ENCODE results near the gene NHSL2.
A peak's percentile ranks its signal among the peaks of the same experiment; 100 is the strongest.

The NHSL2 gene

GRCh38 chrX:72142794-72143608 is 232.4 kb downstream of the NHSL2 start:
- no peak for DNase-seq (ENCODE audit: low read depth)
- no peak for TF ChIP-seq CTCF (IDR thresholded peaks at IDR 0.05; ENCODE audit: insufficient read depth, low read depth, low read length, missing control alignments)
- H3K4me3 ChIP-seq (ENCODE audit: low read depth, low read length), result no peak overlapping the region

- no peak overlapping the region for H3K4me3 ChIP-seq (ENCODE audit: low read depth, low read length)
- DNase-seq (ENCODE audit: low read depth), result no peak
- TF ChIP-seq CTCF (IDR thresholded peaks at IDR 0.05; ENCODE audit: insufficient read depth, low read depth, low read length, missing control alignments), result no peak
Measured at GRCh38 chrX:72143609-72143907, 232.9 kb downstream of the NHSL2 start.

GRCh38 chrX:72145181-72145580 is 234.5 kb downstream of the NHSL2 start:
- H3K4me3 ChIP-seq (ENCODE audit: low read depth, low read length), result no peak overlapping the region
- TF ChIP-seq CTCF (IDR thresholded peaks at IDR 0.05; ENCODE audit: insufficient read depth, low read depth, low read length, missing control alignments), result no peak
- DNase-seq (ENCODE audit: low read depth), result peak; percentile 22

- no peak for TF ChIP-seq CTCF (IDR thresholded peaks at IDR 0.05; ENCODE audit: insufficient read depth, low read depth, low read length, missing control alignments)
- no peak overlapping the region for H3K4me3 ChIP-seq (ENCODE audit: low read depth, low read length)
- no peak for DNase-seq (ENCODE audit: low read depth)
Measured at GRCh38 chrX:72146527-72146926, 235.9 kb downstream of the NHSL2 start.

GRCh38 chrX:72158773-72159172 is 248.1 kb downstream of the NHSL2 start:
- no peak for DNase-seq (ENCODE audit: low read depth)
- no peak for TF ChIP-seq CTCF (IDR thresholded peaks at IDR 0.05; ENCODE audit: insufficient read depth, low read depth, low read length, missing control alignments)
- H3K4me3 ChIP-seq (ENCODE audit: low read depth, low read length), result no peak overlapping the region

- H3K4me3 ChIP-seq (ENCODE audit: low read depth, low read length), result no peak overlapping the region
- TF ChIP-seq CTCF (IDR thresholded peaks at IDR 0.05; ENCODE audit: insufficient read depth, low read depth, low read length, missing control alignments), result no peak
- no peak for DNase-seq (ENCODE audit: low read depth)
Measured at GRCh38 chrX:72159769-72160168, 249.1 kb downstream of the NHSL2 start.

- no peak for TF ChIP-seq CTCF (IDR thresholded peaks at IDR 0.05; ENCODE audit: insufficient read depth, low read depth, low read length, missing control alignments)
- H3K4me3 ChIP-seq (ENCODE audit: low read depth, low read length), result no peak overlapping the region
- DNase-seq (ENCODE audit: low read depth), result no peak
Measured at GRCh38 chrX:72165551-72165950, 254.9 kb downstream of the NHSL2 start.
